Mammary epithelial cell (primary cell): Measurements from ENCODE around the gene GRAMD1A.

ENCODE experiments used
- CTCF ChIP-seq, 2 donors: IDR thresholded peaks in 1 of 2; conservative IDR thresholded peaks in 1 of 2; 2 replicates each; pipeline ENCODE4 v1.5.1; 2011 to 2012; ENCODE audit warnings: inconsistent platforms in 2 of 2, low read length in 2 of 2, mild to moderate bottlenecking in 2 of 2, control low read depth in 1 of 2, low read depth in 1 of 2; ENCODE audit not compliant: insufficient read depth in 1 of 2; ENCODE audit errors: extremely low read depth in 1 of 2
- EZH2 ChIP-seq: IDR thresholded peaks from 2 replicates; pipeline ENCODE4 v1.6.1; 2012; ENCODE audit warnings: low read length, inconsistent platforms, borderline replicate concordance

DNA sequence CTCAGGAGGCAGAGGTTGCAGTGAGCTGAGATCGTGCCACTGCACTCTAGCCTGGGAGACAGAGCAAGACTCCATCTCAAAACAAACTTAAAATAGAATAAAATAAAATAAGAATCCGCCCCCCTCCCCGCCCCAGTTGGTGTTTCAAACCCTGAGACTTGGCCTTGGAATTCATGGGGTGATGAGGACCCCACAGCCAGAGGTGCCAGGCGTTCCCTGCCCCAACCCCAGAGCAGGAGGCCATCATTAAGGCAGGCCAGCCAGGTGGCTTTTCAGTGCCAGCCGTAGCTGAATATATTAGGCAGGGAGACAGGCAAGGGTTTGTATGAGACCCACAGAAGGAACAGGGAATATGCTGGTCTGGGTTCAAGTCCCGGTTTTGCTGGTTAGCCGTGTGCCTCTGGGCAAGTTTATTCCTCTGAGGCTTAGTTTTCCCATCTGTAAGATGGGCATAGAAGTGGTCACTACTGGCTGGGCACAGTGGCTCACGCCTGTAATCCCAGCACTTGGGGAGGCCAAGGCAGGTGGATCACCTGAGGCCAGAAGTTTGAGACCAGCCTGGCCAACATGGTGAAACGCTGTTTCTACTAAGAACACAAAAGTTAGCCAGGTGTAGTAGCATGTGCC lies 53.7 kb downstream of the GRAMD1A start:
- no peak for TF ChIP-seq CTCF (conservative IDR thresholded peaks at IDR 0.05 in 1 of 2, IDR thresholded peaks at IDR 0.05 in 1 of 2; ENCODE audit: extremely low read depth in 1 of 2, insufficient read depth in 1 of 2, low read depth in 1 of 2, low read length in 2 of 2)
- no peak for TF ChIP-seq EZH2
